ENCODE measurements around the gene DAGLA.

The DAGLA gene

GRCh38 chr11:61761440-61762222 lies 81.4 kb downstream of the DAGLA start:
- no peak for DNase-seq (ENCODE audit: low read depth, low spot score)

- DNase-seq (ENCODE audit: low read depth, low spot score), result no peak
These were observed 82.0 kb downstream of the DAGLA start for GRCh38 chr11:61762223-61762615.

- no peak for DNase-seq (ENCODE audit: low read depth, low spot score)
These were observed 82.6 kb downstream of the DAGLA start for GRCh38 chr11:61762798-61763197.

- no peak for DNase-seq (ENCODE audit: low read depth, low spot score)
These were observed 83.9 kb downstream of the DAGLA start for GRCh38 chr11:61763930-61764605.

- no peak for DNase-seq (ENCODE audit: low read depth, low spot score)
These were observed 84.5 kb downstream of the DAGLA start for GRCh38 chr11:61764606-61765260.

GRCh38 chr11:61765550-61766253 lies 85.5 kb downstream of the DAGLA start:
- DNase-seq (ENCODE audit: low read depth, low spot score), result no peak

- no peak for DNase-seq (ENCODE audit: low read depth, low spot score)
These were observed 86.2 kb downstream of the DAGLA start for GRCh38 chr11:61766353-61766841.

- no peak for DNase-seq (ENCODE audit: low read depth, low spot score)
These were observed 88.3 kb downstream of the DAGLA start for GRCh38 chr11:61768376-61769076.

GRCh38 chr11:61769169-61769920 lies 89.2 kb downstream of the DAGLA start:
- no peak for DNase-seq (ENCODE audit: low read depth, low spot score)

- no peak for DNase-seq (ENCODE audit: low read depth, low spot score)
These were observed 89.9 kb downstream of the DAGLA start for GRCh38 chr11:61769946-61770683.

GRCh38 chr11:61771195-61771894 lies 91.2 kb downstream of the DAGLA start:
- DNase-seq (ENCODE audit: low read depth, low spot score), result no peak

- DNase-seq (ENCODE audit: low read depth, low spot score), result no peak
These were observed 91.8 kb downstream of the DAGLA start for GRCh38 chr11:61771985-61772455.

- DNase-seq (ENCODE audit: low read depth, low spot score), result no peak
These were observed 93.2 kb downstream of the DAGLA start for GRCh38 chr11:61773356-61773755.

GRCh38 chr11:61773809-61774208 lies 93.6 kb downstream of the DAGLA start:
- DNase-seq (ENCODE audit: low read depth, low spot score), result no peak

- no peak for DNase-seq (ENCODE audit: low read depth, low spot score)
These were observed 94.2 kb downstream of the DAGLA start for GRCh38 chr11:61774411-61774810.

GRCh38 chr11:61775106-61775505 lies 94.9 kb downstream of the DAGLA start:
- no peak for DNase-seq (ENCODE audit: low read depth, low spot score)

- no peak for DNase-seq (ENCODE audit: low read depth, low spot score)
These were observed 95.7 kb downstream of the DAGLA start for GRCh38 chr11:61775606-61776554.

- no peak for DNase-seq (ENCODE audit: low read depth, low spot score)
These were observed 96.4 kb downstream of the DAGLA start for GRCh38 chr11:61776561-61777075.
